Activated CD4-positive, alpha-beta T cell treated with anti-CD3 and anti-CD28 coated beads for 36 hours (primary cell): ENCODE results near the gene PGBD5. TPM values are rescaled to one million over a fixed set of nuclear protein-coding genes. Genes with fewer than 3 reads are reported as not detected.

ENCODE experiments used
- ATAC-seq: fragments of 200-7000 bp; cut with Tn5 transposase; one replicate; pipeline ENCODE4 v1.10.0; 2021; ENCODE audit warnings: mild to moderate bottlenecking, moderate library complexity
- CTCF ChIA-PET: fragments of 350-600 bp; sonication (Branson Sonifier 250); formaldehyde crosslinking; loops from one replicate; lab custom pipeline; 2021; ENCODE audit warnings: antibody characterized with exemption; lab: Charles Lee
- POLR2A ChIA-PET: fragments of 350-600 bp; sonication (Branson Sonifier 250); formaldehyde crosslinking; loops from one replicate; lab custom pipeline; 2021; ENCODE audit warnings: antibody characterized with exemption, inconsistent platforms; lab: Charles Lee
- DNase-seq: peaks from one replicate; pipeline ENCODE4 v3.0.0-alpha.2; 2020
- H3K27ac Mint-ChIP-seq: one replicate; pipeline ENCODE4 v1.8.0; 2021; ENCODE audit warnings: mixed read lengths
- H3K27me3 Mint-ChIP-seq: one replicate; pipeline ENCODE4 v1.8.0; 2021; ENCODE audit warnings: mixed read lengths
- H3K36me3 Mint-ChIP-seq: one replicate; pipeline ENCODE4 v1.8.0; 2021; ENCODE audit warnings: low read depth, mixed read lengths
- H3K4me1 Mint-ChIP-seq: one replicate; pipeline ENCODE4 v1.8.0; 2021; ENCODE audit warnings: mixed read lengths
- H3K4me3 Mint-ChIP-seq: one replicate; pipeline ENCODE4 v1.8.0; 2021; ENCODE audit warnings: mild to moderate bottlenecking, moderate library complexity, mixed read lengths
- H3K9me3 Mint-ChIP-seq: one replicate; pipeline ENCODE4 v1.8.0; 2021; ENCODE audit warnings: low read depth, mixed read lengths
- intact Hi-C, 2 experiments: fragments of 100-400 bp; cut with DNase I in 1 of 2; cut with micrococcal nuclease in 1 of 2; formaldehyde crosslinking; loops; one replicate each; pipeline versions ENCODE4 v1.14.2 to v1.15.1; 2022 to 2024; cut with DNase I, micrococcal nuclease
- total RNA-seq, 2 experiments: library from RNA; stranded (reverse); gene quantifications; one replicate each; pipeline ENCODE4 v1.2.3, GENCODE V29; 2021

The PGBD5 gene
- total RNA-seq, 2 experiments from 2014 or later = 0.11 TPM; not detected in 1

DNA sequence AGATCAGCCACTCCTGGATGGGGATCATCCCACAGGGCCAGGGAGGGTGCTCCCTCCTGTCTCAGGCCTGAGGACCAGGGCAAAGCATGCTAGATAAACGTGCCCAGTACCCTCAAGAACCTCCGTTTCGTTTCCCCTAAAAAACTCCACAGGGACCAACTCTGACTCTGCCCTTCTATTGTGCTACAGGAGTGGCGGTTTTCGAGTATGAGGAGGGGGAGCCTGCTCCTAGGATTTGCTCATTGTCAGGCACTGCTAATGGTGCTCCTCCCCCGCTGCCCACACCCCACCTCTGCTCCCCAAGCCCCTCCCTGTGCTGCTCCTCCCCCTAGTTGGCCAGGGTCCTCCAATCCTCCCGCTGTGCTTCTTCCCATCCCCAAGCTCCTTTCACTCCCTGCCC, 32.0 kb downstream of the PGBD5 start:
- H3K36me3 Mint-ChIP-seq = no peaks in the 10 kb centered on the region
- ATAC-seq (no peak), DNase-seq (no peak)
- H3K4me1 Mint-ChIP-seq = no peaks in the 10 kb centered on the region
- ChIA-PET CTCF (no interaction called here), POLR2A (interaction anchor here (0.6 kb wide), 1 partner anchor 290 kb away, joined by 5 read pairs; no protein-coding TSS in a partner anchor)
- intact Hi-C loops = no loop called here
- no peaks in the 10 kb centered on the region for H3K9me3 Mint-ChIP-seq
- no peak overlapping the region for H3K4me3 Mint-ChIP-seq
- no peak overlapping the region for H3K27ac Mint-ChIP-seq
- H3K27me3 Mint-ChIP-seq = peaks cover 10% of the 10 kb centered on the region

DNA sequence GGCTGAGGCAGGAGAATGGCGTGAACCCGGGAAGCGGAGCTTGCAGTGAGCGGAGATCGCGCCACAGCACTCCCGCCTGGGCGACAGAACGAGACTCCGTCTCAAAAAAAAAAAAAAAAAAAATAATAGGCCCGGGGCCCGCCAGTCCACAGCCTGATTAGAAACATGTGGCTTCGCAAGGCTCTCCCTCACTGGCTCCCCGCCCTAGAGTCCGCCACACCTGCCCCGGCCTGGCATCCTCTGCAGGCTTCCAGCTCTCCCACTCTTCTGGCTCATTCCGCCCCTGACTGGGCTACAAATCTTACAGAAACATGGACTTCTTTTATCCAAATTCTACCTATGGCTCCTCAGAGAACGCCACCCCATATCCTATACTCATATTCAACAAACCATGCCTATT, 32.4 kb downstream of the PGBD5 start:
- POLR2A ChIA-PET = interaction anchor here (0.6 kb wide), 1 partner anchor 290 kb away, joined by 5 read pairs; no protein-coding TSS in a partner anchor
- CTCF ChIA-PET = no interaction called here
- no peak for ATAC-seq
- intact Hi-C loops = no loop called here
- Mint-ChIP-seq H3K4me1 (no peaks in the 10 kb centered on the region), H3K4me3 (no peak overlapping the region), H3K27ac (no peak overlapping the region), H3K27me3 (peaks cover 10% of the 10 kb centered on the region), H3K9me3 (no peaks in the 10 kb centered on the region), H3K36me3 (no peaks in the 10 kb centered on the region)
- DNase-seq = no peak

DNA sequence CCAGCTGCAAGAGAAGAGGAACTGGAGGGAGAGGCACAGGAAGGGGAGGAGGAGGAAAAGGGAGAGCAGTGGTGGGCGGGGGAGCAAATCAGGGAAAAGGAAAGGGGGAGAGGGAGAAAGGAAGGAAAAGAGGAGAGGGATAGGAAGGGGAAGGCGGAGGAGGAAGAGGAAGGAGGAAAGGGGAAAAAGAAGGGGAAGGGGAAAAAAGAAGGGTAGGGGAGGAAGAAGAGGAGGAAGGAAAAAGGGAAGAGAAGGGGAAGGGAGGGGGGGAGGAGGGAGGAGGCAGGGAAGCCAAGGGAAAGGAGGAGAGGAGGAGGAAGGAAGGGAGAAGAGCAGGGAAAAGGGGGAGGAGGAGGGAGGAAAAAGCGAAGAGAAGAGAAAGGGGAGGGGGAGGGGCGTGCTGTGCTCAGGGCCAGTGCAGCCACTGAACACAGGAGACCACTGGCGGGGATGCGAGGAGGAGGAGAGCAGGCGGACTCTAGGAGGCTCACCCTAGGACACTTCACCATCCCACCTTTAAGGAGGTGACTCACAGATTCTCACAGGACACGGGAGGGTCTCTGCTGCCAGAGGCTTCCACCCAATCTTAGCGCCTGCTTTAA, 33.1 kb downstream of the PGBD5 start:
- ChIA-PET CTCF (no interaction called here), POLR2A (no interaction called here)
- no peaks in the 10 kb centered on the region for H3K4me1 Mint-ChIP-seq
- no peak overlapping the region for H3K27ac Mint-ChIP-seq
- no peak for DNase-seq
- no peak overlapping the region for H3K4me3 Mint-ChIP-seq
- ATAC-seq = no peak
- no peaks in the 10 kb centered on the region for H3K36me3 Mint-ChIP-seq
- H3K27me3 Mint-ChIP-seq = peaks cover 10% of the 10 kb centered on the region
- H3K9me3 Mint-ChIP-seq = no peaks in the 10 kb centered on the region
- intact Hi-C loops = no loop called here

DNA sequence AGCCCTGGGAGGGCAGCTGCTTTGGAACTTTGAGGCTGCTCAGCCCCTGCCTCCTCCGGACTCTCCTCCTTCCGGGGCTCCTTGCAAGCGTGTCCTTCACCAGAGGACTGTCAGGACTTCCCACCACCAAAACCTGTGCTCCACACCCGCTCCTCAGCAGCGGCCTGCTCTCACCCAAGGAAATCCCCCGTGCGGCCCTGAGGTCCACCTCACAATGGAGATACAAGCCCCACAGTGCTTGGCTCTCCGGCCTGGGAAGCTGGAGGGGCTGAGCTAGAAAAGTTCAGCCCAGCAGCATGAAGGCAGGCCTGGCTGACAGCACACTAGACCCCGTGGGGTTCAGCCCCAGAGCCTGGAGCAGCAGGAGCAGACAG, 33.6 kb downstream of the PGBD5 start:
- CTCF ChIA-PET = no interaction called here

DNA sequence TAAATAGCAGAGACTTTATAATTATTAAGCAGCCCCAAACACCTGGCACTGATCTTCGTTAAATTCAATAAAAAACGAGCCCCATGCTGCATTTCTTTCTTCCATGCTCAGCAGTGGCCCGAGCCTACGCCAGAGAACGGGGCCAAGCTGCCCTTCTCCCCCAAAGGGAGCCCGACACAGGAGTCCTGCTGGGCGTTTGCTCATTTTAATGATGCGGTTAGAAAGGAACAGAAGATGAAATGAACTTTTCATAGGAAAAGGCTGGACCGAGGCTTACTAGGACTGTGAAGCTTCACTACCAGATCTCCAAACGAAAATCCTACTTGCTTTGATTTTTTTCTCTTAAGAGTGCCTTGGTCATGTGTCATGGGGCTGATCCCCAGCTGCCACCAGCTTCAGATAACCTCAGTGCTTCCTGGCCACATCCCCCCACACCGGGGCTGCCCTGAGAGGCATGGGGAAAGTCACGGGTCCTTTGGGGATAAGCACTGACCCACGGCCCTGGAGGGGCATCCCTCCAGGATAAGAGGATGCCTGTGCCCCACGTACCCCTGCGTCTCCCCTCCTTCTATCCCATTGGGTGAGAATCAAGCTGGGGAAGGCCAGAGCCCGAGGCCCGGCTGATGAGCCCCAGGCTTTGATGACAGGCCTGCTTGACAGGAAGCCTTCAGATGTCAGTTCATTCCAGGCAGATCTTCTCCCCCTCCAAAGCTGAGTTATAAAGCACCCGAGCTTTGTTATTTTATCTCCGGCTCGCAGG, 34.2 kb downstream of the PGBD5 start:
- CTCF ChIA-PET = no interaction called here
- no peak for ATAC-seq
- H3K36me3 Mint-ChIP-seq = no peaks in the 10 kb centered on the region

More for the DNA sequence above, 33.6 kb downstream of the PGBD5 start:
- Mint-ChIP-seq H3K27ac (no peak overlapping the region), H3K4me1 (no peaks in the 10 kb centered on the region), H3K36me3 (no peaks in the 10 kb centered on the region), H3K4me3 (no peak overlapping the region), H3K9me3 (no peaks in the 10 kb centered on the region), H3K27me3 (peaks cover 10% of the 10 kb centered on the region)
- intact Hi-C loops = no loop called here
- no peak for ATAC-seq
- POLR2A ChIA-PET = no interaction called here
- DNase-seq = no peak

DNA sequence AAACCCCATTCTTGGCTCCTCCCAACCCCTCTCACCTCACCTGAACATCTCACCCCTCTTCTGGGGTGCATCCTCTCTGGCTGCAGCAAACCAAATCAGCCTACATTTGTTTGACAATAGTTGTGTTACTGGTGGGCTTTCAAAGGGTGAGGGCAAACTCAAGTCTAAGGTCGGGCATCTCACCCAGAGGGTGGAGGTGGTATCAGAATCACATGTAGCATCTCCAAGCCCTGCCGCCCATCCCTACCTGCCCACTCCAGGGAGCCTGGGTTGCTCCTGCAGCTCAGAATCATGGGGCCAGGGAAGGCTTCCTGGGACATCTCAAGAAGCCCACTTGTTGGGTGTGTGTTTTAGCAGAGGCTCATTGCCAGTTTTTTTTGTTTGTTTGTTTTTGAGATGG, 35.8 kb downstream of the PGBD5 start:
- ChIA-PET CTCF (no interaction called here), POLR2A (no interaction called here)
- Mint-ChIP-seq H3K27ac (no peak overlapping the region), H3K27me3 (peaks cover 6% of the 10 kb centered on the region), H3K4me3 (no peak overlapping the region), H3K9me3 (no peaks in the 10 kb centered on the region), H3K36me3 (no peaks in the 10 kb centered on the region), H3K4me1 (no peaks in the 10 kb centered on the region)
- intact Hi-C loops = no loop called here
- ATAC-seq = no peak
- DNase-seq = no peak

More for the DNA sequence above, 34.2 kb downstream of the PGBD5 start:
- Mint-ChIP-seq H3K27me3 (peaks cover 6% of the 10 kb centered on the region), H3K4me3 (no peak overlapping the region), H3K4me1 (no peaks in the 10 kb centered on the region), H3K9me3 (no peaks in the 10 kb centered on the region), H3K27ac (no peak overlapping the region)
- DNase-seq = no peak
- intact Hi-C loops = no loop called here
- POLR2A ChIA-PET = no interaction called here

DNA sequence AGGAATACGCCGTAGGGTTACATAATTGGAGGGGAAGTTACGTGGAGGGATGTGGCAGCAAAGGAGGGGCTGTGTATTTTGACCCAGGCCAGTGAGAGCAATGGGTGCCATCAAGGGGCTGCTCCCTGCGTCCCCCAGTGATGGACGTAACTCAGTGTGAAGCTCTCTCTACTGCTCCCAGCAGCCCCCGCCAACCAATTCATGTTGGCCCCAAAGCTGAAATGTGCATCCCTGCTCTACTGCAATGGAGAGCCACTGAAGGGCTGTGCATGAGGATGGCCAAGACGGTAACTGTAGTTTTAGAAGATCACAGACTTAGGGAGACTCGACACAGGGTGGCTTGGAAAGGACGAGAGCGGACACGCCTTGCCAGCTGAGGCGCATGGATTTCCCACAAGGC, 38.3 kb downstream of the PGBD5 start:
- no peak overlapping the region for H3K4me3 Mint-ChIP-seq
- H3K36me3 Mint-ChIP-seq = no peaks in the 10 kb centered on the region
- ATAC-seq (no peak), DNase-seq (no peak)
- intact Hi-C loops = no loop called here
- ChIA-PET CTCF (no interaction called here), POLR2A (no interaction called here)
- H3K27me3 Mint-ChIP-seq = peaks cover 6% of the 10 kb centered on the region
- no peaks in the 10 kb centered on the region for H3K4me1 Mint-ChIP-seq
- no peak overlapping the region for H3K27ac Mint-ChIP-seq
- H3K9me3 Mint-ChIP-seq = no peaks in the 10 kb centered on the region

DNA sequence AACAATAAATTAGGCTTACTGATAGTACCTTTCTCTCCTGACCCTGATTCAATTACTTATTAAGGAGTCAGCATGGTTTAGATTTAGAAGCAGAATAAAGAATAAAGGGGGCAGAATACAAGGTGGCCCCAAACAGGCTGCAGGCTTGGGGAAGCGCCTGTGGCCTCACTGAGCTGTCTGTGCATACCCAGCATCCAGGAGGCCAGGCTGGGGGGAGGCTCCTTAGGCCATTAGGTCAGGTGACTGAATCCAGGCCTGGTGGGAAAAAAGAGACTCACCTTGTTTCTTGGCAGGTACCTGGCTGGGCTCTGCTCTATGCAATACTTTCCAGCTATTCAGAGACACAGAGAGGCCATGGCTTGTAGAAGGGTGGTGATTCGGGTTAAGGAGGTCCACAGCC, 38.8 kb downstream of the PGBD5 start:
- H3K36me3 Mint-ChIP-seq = no peaks in the 10 kb centered on the region
- no peaks in the 10 kb centered on the region for H3K9me3 Mint-ChIP-seq
- no peak for DNase-seq
- POLR2A ChIA-PET = no interaction called here
- no peaks in the 10 kb centered on the region for H3K4me1 Mint-ChIP-seq
- no peak for ATAC-seq
- CTCF ChIA-PET = no interaction called here
- no peak overlapping the region for H3K4me3 Mint-ChIP-seq
- intact Hi-C loops = no loop called here
- H3K27me3 Mint-ChIP-seq = peaks cover 6% of the 10 kb centered on the region
- no peak overlapping the region for H3K27ac Mint-ChIP-seq

DNA sequence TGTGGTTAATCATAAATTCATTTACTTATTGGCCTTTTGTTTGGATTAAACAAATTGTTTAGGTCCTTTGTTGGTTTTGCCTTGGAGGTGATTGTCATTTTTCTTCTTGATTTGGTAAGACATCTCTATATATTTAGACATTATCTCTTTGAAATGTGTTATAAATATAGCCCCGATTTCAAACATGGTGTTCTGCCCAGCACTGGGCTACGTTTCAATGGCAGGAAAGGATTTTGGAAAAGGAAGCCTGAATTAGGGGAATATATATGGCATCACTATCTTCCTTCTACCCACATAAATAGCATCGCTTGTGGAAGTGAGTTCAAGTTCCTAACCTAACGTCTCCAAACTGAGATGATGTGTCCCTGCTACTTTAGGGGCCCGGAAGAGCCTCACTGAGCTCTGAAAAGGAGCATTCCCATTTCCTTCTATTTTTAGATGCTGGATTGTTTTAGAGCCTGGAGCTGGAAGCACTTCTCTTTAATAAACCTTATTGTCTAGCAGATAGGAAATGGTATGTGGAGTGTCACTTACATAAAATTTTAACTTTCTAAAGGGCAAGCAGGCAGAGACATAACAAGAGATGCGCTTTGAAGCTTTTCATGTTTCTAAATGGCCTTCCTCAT, 39.4 kb downstream of the PGBD5 start:
- ATAC-seq = no peak
- CTCF ChIA-PET = no interaction called here
- no peak overlapping the region for H3K4me3 Mint-ChIP-seq

DNA sequence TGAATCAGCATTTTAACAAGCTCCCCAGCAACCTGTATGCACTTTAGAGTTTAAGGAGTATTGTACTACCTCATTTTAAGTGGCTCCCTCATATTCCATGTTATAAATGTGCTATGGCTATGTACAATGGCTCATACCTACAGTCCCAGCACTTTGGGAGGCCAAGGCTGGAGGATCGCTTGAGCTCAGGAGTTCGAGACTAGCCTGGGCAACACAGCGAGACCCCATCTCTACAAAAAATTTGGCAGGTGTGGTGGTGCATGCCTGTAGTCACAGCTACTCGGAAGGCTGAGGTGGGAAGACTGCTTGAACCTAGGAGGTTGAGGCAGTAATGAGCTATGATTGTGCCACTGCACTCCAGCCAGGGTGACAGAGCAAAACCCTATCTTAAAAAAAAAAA, 40.2 kb downstream of the PGBD5 start:
- Mint-ChIP-seq H3K9me3 (no peaks in the 10 kb centered on the region), H3K4me3 (no peak overlapping the region), H3K27me3 (peaks cover 5% of the 10 kb centered on the region), H3K36me3 (no peaks in the 10 kb centered on the region), H3K4me1 (no peaks in the 10 kb centered on the region), H3K27ac (no peak overlapping the region)
- ATAC-seq = no peak
- ChIA-PET POLR2A (no interaction called here), CTCF (no interaction called here)
- DNase-seq = no peak
- intact Hi-C loops = no loop called here

More for the DNA sequence above, 39.4 kb downstream of the PGBD5 start:
- no peak for DNase-seq
- POLR2A ChIA-PET = no interaction called here
- intact Hi-C loops = no loop called here
- H3K36me3 Mint-ChIP-seq = no peaks in the 10 kb centered on the region
- no peaks in the 10 kb centered on the region for H3K4me1 Mint-ChIP-seq
- H3K9me3 Mint-ChIP-seq = no peaks in the 10 kb centered on the region
- H3K27me3 Mint-ChIP-seq = peaks cover 3% of the 10 kb centered on the region
- no peak overlapping the region for H3K27ac Mint-ChIP-seq

DNA sequence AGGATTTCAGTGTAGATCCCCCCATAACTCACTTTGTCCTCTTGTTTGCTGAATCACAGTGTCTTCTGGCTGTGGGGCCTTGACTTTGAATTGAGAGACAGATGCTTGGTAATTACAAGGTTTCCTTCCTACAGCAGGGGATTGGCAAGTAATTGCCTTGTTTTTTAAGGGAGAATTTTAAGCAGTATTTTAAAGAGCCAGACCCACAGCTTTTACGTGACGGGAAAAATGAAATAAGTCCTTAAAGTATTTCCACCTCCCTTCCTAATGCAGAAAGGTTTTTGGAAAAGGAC, 41.0 kb downstream of the PGBD5 start:
- POLR2A ChIA-PET = no interaction called here
- H3K9me3 Mint-ChIP-seq = no peaks in the 10 kb centered on the region
- no peak for ATAC-seq
- no peak overlapping the region for H3K4me3 Mint-ChIP-seq
- H3K27ac Mint-ChIP-seq = no peak overlapping the region
- H3K36me3 Mint-ChIP-seq = no peaks in the 10 kb centered on the region
- intact Hi-C loops = no loop called here
- no peak for DNase-seq
- CTCF ChIA-PET = no interaction called here
- peaks cover 5% of the 10 kb centered on the region for H3K27me3 Mint-ChIP-seq
- no peaks in the 10 kb centered on the region for H3K4me1 Mint-ChIP-seq
